ENCODE measurements around the gene MXRA8.
"Not testable (repeated sequence)": the region's sequence is repeated elsewhere in the genome, so short reads cannot be mapped to it uniquely, and the experiment has no call there.

MXRA8 gene

DNA sequence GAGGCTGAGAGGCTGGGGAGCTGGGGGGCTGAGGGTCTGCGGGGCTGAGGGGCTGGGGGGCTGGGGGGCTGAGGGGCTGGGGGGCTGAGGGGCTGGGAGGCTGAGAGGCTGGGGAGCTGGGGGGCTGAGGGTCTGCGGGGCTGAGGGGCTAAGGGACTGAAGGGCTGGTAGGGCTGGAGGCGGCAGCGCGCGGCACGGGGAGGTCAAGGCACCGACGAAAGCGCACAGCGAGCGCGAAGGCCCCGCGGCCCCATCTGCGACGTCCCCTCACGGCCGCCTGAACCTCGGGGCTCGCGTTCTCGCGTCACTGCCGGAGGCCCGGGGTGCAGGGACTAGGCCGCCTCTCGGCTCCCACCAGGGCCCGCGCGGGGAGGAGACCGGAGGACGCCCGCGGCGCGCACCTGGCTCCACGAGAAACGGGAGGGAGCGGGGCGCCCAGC, 34.3 kb downstream of the MXRA8 start:
- no peak for DNase-seq (ENCODE audit: low read depth in 4 of 4, low spot score in 1 of 4)

DNA sequence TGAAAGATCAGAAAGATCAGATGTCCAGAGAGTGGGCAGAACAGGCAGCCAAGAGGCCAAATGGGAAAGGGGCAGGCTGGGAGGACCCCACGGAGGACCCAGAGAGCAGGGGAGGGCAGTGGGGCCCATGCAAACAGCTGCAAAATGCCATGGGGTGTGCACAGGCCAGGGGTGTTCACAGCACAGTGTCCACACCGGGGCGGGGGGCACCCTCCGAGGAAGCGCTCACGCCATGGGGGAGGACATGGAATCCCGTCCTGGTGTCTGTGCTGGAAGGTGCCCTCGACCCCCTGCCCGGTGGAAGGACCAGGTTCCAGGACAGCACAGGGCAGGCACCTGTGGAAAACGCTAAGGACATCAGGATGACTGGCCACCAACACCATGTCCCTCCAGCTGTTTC, 35.4 kb downstream of the MXRA8 start:
- no peak for DNase-seq (ENCODE audit: low read depth in 4 of 4, low spot score in 1 of 4)

DNA sequence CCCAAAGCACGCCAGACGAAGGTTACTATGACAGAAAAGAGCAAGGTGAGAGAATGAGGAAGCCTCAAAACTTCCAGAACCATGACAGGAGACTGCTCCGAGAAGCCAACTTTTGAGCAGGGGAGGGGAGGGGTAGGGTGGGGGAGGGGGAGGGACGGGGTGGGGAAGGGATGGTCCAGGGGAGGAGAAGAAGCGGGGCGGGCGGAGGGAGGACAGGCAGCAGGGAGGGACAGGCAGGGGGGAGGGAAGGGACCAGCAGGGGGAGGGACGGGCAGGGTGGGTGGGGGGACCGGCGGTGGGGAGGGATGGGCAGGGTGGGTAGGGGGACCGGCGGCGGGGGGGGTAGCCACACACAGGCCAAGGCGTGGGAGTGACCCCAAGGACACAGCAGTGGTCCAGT, 35.9 kb downstream of the MXRA8 start:
- DNase-seq (ENCODE audit: low read depth in 4 of 4, low spot score in 1 of 4), result no peak

DNA sequence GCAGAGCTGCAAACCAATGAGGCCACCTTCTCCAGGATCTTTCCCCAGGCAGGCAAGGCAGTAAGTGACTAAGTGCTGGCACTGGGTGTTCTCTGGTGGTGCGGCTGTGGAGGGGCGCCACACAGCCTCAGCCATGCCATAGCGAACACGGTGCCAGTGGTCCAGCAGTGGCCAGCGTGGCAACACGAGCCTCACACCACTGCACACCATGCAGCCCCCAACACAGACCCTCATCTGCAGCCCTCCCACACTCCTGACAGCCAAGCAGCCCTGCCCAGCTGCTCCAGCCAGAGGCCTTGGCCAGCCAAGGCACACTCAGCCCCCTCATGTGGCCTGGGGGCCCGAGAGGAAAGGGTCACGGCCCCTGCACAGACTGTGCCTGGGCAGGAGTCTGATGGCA, 36.9 kb downstream of the MXRA8 start:
- no peak for DNase-seq (ENCODE audit: low read depth in 4 of 4, low spot score in 1 of 4)

DNA sequence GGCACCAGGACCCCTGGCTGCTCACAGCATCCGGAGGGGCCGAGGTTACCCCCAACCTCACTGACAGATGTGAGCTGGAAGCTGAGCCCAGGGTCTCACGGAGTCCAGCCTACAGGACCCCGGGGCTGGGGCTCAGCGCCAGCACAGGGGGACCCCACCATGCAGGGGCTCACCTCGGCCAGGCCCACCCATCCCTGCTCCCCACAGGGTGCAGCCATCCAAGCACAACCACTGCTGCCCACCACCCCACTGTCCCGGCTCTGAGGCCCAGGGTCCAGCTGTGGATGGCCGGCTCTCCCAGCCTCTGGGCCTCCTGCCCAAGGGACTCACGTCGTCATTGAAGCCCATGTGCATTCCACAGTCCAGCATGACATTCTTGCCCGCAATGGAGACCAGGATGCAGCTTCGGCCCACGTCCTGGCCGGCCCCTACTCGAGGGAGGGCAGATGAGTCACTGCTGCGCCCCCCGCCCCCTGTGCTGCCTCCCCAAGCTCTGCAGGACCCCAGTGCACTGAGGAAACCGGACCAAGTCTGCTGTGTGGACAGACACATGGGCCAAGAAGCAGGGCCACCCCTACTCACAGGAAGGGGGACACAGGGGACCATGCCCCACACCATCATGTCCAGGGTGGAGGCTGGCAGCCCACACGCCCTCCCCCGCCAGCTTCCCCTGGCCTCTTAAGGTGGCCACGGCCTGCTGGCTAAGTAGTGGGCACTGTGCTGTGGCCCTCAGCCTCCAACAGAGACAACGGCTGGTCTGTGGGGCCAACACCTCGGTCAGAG, 37.5 kb downstream of the MXRA8 start:
- DNase-seq (ENCODE audit: low read depth in 4 of 4, low spot score in 1 of 4), result no peak

DNA sequence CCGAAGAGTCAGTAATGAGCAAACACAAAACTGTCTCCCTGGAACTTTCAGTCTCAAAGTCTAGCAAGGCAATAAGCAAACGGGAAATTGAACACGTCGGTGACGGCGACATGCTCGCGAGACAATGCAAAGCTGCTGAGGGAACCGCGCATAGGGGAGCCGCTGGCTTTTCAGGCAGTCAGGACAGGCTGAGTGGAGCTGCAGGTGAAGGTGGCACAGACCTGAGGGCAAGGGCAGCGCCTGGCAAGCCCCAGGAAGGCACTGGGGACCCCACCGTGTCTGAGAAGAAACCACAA, 38.8 kb downstream of the MXRA8 start:
- DNase-seq (ENCODE audit: low read depth in 4 of 4, low spot score in 1 of 4), result no peak

DNA sequence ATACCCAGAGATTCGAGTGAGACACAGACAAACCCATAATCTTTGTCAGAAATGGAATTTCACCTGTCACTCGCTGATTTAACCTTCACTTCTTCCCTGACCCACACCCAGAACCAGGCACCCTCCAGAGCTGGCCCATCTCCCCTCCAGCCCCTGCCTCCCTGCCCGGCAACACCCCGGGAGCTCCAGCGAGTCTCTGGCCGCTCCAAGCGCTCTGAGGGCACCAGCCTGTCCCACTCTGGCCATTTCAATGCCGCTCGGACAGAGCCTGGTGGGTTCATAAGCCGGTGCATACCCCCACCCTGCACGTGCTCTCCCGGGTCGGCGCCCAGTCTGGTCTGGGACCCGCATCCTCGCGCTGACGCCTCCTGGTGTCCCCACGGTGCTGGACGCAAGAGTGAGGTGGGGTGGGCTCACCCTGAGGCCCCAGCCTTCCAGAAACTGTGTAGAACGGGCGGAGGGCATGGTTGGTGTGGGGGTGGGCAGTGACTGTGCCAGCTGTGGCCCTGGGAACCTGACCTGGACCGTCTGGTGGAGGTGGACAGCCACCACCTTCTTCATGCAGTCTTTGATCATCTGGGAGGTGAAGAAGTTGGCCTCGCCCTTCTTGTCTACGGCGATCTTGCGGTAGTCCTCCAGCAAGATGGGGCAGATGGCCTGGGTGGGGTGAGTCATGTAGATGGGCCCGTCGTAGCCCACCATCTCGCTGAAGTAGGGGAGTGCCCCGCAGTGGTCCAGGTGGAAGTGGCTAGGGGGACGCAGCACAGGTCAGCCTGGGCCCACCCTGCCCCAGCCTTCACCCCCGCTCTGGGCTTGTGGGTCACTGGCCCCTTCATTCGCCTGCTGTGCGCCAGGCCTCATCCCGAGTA, 39.3 kb downstream of the MXRA8 start:
- no peak for DNase-seq (ENCODE audit: low read depth in 4 of 4, low spot score in 1 of 4)

DNA sequence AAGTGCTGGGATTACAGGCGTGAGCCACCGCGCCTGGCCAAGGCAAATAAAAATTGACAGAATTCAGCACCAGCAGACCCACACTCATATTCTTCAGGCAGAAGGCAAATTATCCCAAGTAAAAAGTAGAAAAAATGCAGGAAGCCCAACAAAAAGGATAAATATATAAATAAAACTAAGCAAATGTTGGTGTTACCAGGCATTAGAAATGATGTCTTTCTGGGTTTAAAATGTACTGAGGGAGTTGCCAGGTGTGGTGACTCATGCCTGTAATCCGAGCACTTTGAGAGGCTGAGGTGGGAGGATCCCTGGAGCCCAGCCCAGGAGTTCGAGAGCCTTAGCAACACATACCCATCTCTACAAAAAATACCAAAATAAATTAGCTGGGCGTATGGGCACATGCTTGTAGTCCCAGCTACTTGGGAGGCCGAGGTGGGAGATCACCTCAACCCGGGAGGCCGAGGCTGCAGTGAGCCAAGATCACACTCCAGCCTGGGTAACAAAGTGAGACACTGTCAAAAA, 40.2 kb downstream of the MXRA8 start:
- no peak for DNase-seq (ENCODE audit: low read depth in 4 of 4, low spot score in 1 of 4)

DNA sequence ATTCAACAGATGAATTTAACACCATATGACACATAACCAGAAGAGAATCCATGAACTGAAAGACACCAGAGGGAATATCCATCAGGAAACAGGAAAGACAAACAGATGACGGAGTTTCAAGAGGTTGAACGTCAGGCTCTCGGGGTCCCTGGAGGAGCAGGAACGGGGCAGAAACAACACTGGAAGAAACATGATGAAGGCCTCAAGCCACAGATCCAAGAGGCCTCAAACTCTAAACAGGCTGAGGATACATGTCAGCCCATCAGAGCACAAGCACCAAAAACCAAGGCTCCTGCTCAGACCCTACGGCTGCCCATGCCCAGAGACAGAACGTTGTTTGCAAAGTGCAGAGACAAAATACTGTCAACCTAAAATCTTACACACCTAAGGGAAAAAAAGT, 40.9 kb downstream of the MXRA8 start:
- no peak for DNase-seq (ENCODE audit: low read depth in 4 of 4, low spot score in 1 of 4)

DNA sequence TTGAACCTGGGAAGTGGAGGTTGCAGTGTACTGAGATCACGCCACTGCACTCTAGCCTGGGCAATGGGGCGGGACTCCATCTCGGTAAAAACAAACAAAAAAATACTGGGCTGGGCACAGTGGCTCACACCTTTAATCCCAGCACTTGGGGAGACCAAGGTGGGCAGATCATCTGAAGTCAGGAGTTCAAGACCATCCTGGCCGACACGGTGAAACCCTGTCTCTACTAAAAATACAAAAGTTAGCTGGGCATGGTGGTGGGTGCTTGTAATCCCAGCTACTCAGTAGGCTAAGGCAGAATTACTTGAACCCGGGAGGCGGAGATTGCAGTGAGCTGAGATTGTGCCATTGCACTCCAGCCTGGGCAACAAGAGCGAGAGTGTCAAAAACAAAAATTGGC, 42.2 kb downstream of the MXRA8 start:
- not testable (repeated sequence) for DNase-seq (ENCODE audit: low read depth in 4 of 4, low spot score in 1 of 4)

DNA sequence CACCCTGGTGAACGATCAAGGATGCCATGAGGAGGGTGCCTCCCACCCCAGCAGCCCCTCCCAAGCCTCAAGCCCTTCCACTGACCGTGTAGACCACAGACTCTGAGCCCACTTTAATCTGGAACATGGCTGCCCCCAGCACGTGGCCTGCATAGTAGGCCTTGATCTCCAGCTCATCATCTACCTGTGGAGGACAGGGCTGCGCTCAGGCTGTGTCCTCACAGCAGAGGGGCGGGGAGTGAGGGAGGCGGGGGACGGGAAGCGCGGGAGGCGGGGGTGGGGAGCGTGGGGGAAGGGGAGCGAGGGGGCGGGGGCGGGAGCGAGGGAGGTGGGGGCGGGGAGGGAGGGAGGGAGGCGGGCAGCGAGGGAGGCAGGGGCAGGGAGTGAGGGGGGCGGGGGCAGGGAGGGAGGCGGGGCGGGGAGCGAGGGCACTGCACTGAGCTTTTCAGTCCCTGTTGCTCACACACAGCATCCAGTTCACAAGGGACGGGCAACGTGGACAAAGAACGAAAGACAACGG, 42.9 kb downstream of the MXRA8 start:
- no peak for DNase-seq (ENCODE audit: low read depth in 4 of 4, low spot score in 1 of 4)

DNA sequence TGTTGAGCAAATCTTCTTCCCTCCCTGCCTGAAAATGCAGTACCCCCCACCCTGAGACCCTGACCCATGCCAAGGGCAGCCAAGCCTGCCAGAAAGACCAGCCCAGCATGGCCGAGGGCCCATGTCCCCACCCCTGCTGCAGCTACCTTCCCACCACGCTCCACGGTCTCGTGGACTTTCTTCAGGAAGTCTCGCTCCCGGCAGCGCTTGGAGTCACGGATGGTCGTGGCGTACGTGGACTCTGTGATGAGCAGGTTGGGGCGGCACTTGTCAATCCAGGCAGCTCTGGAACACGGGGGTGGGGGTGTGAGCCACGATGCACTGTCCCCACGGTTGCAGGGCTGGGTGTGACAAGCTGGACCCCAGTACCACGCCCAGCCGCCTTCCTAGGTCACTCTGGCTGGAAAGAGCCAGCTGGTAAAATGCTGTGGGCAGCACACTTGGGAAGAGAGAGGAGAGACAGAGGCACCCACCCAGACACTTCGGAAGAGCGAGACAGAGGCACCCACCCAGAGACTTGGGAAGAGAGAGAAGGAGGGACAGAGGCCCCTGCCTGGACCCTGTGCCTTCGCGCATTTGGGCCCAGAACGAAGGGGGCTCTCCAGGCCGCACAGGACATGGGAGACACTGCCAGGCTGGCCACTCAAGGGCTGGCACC, 43.5 kb downstream of the MXRA8 start:
- DNase-seq (ENCODE audit: low read depth in 4 of 4, low spot score in 1 of 4), result no peak

DNA sequence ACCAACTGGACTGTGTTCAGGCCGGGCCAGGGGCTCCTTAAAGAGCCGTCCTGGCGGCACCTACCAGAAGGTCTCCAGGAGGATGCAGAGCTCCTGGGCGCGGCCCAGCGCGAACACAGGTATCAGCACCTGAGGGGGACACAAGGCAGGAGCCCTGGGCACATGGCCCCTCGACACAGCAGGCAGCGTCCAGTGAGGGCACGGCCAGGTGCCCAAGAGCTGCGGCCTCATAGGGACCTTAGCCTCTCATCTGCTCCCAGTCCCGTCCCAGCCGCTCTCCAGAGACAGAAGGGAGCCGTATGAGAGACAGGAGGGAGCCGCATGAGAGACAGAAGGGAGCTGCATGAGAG, 44.1 kb downstream of the MXRA8 start:
- no peak for DNase-seq (ENCODE audit: low read depth in 4 of 4, low spot score in 1 of 4)

DNA sequence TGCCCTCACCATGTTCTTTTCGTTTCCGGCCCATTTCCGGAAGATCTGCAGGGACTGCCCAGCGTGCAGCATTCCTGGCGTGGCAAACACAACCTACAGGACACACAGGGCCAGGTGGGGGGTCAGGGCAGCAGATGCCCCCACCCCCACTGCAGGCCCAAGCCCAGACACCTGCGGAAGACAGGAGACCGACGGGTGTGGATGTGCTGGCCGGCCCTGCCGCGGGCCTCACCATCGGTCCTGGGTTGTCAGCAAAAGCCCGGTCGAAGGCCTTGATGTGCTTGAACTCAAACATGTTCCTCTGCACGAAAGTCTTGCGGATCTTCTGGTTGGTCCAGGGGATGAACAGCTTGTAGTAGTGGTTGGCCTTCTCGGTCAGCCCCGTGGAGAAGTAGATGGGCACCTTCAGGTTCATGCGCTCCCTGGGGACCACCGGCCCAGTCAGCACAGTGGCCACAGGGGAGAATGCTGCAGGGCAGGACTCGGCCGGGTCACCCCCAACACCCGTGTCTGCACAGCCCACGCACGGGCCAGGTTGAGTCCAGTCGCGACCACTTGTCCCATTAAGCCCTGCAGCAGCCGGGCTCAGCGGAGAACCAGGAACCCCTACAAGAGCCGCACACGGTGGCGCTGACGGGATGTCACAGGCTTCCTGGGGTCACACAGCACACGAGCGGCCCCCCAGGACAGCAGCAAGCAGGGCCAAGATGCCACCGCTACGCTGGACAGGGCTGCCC, 44.7 kb downstream of the MXRA8 start:
- no peak for DNase-seq (ENCODE audit: low read depth in 4 of 4, low spot score in 1 of 4)

DNA sequence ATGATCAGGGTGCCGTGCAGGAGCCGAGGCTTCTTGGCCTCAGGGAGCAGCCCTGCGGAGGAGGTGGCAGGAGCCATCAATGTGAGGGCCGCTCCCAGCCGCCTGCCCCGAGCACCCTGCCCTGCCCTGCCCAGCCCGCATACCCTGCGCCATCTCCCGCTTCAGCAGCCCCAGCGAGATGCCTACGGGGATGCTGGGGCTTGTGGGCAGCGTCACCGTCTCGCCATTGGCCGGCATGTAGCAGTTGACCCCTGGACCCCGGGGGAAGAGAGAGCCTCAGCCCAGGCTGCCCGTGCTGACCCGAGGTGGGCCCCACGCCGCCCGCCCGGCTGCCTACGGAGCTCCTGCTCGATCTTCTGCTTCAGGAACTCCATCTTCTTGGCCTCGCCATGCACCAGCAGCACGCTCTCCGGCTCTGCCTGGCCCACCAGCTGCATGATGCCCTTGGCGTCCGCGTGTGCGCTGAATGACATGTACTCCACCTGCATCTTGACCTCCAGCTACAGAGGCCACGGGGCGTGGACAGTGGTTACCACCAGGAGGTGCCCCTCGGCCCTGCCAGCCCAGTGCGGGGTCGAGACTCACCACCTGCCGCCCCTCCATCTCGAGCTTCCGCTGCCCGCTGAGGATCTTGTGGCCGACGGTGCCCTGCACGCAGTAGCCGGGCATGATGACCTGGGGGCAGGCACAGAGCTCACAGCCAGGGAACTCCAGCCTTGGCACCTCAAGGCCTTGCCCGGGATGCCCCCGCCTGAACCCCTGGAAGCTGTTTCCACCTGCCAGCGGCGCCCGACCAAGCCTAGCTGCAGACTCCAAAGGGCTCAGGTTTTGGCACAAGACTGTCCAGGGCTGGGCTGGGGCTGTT, 45.7 kb downstream of the MXRA8 start:
- DNase-seq (ENCODE audit: low read depth in 4 of 4, low spot score in 1 of 4), result no peak

DNA sequence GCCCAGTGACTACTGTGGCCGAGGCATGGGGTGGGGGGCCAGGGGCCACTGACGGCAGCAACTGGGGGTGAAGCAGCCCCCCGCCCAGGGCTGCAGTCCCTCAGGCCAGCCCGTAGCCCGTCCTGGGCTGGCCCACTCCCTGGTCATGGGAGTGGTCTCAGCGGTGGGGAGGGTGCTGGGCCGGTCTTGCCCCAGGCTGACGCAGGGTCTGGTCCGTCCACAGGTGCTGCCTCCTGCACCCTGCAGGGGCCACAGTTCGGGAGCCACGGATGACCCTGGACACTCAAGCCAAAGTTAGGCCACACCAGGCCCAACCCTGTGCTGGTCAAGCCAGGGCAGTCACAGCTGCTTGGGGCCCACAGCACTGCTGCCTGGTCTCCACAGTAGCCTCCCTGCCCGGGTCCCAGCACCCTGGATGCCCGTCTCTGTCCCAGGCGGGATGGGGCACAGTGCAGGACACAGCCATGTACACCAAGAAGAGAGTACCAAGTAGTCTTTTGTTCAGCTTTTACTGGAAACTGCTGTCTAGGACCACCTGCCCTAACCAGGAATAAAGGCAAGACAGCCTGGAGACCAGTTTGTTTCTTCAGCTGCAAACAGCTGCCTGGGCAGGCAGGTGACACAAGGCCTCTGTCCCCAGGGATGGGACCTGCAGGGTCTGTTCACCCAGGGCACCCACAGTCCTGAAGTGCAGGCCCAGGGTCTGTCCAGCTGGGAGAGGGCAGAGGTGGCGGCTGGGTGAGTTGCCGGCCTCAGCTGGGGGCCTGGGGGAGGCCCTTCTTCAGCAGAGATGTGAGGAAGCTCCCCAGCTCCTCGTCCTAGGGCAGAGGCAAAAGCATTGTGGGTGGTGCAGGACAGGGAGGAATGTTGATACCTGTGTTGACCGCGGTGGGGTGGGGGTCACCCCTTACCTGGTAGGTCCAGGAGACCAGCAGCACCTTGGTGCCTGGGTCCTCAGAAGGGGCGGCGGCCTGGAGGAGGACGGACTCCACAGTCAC, 46.9 kb downstream of the MXRA8 start:
- DNase-seq (ENCODE audit: low read depth in 4 of 4, low spot score in 1 of 4), result no peak

DNA sequence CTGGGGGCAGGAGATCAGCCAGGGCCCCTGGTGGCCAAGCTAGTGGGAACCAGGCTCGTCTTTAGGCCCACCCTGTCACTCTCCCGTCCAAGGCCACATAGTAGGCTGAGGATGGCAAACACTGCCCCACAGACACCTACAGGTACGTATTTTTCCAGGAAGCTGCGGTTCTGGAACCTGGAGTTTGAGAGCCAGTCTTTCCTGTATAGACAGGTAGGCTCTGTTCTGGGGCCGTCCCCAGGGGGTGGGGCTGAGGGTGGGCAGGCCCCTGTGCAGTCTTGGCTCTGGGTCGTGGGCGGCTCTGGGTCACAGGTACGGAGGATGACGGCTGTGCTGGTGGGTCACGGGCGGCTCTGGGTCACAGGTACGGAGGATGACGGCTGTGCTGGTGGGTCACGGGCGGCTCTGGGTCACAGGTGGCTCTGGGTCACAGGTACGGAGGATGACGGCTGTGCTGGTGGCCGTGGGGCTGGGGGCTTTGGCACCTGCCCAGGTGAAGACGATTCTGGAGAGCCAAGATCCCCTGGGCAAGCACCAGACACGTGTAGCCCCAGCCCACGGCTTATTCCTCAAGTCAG, 47.8 kb downstream of the MXRA8 start:
- no peak for DNase-seq (ENCODE audit: low read depth in 4 of 4, low spot score in 1 of 4)

DNA sequence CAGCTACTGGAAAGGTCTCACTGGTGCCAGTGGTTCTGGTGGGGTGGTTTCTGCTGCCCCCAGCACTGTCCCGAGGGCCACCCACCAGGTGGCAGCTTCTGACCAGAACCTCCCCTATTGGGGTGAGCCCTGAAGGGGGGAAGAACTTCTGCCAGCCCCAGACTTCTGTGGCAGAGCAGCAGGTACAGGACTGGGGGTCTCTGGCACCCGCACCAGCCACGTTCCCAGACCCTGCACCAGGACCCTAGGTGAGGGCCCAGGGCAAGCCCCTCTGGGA, 48.3 kb downstream of the MXRA8 start:
- no peak for DNase-seq (ENCODE audit: low read depth in 4 of 4, low spot score in 1 of 4)

Measured in stimulated activated CD4-positive, alpha-beta T cell treated with anti-CD3 and anti-CD28 coated beads, Interleukin-1b, Interleukin-23, amount 100 ng/mL, for 24 hours (primary cell).